ENCODE data around the gene NAV1. TPM values are rescaled to one million over a fixed set of nuclear protein-coding genes. Genes with fewer than 3 reads are reported as not detected.
"Not testable (repeated sequence)": the region's sequence is repeated elsewhere in the genome, so short reads cannot be mapped to it uniquely, and the experiment has no call there.

Gene NAV1
- total RNA-seq (1 to 10 TPM; 2.1 to 3.0 TPM), polyA plus RNA-seq (1 to 10 TPM in 1 of 3 donors, under 1 TPM in 2; 0.10 to 1.9 (median 0.41) TPM), total RNA-seq (1.7 to 7.9 (median 3.8) reads per million in 6 experiments)

GRCh38 chr1:201538612-201539551 lies at the start of gene NAV1:
TSS of gene NAV1 (plus strand) at chr1:201539127. CDS start at chr1:201622885, 83,758 bp downstream.
- POLR2A ChIA-PET = no interaction called here
- ATAC-seq (peak; percentile 38 to 53), DNase-seq (peak in 1 of 10 donors; percentile 3)
- peaks cover 0 to 15% (median 0%) of the 10 kb centered on the region in 9 donors for H3K9me3 Mint-ChIP-seq
- H3K27ac Mint-ChIP-seq = peak within 1 kb of the TSS in 1 of 10 donors; percentile 62
- H3K4me1 Mint-ChIP-seq = peaks cover 9 to 32% (median 24%) of the 10 kb centered on the region in 4 donors
- peaks cover 7 to 19% (median 10%) of the 10 kb centered on the region in 3 donors for H3K36me3 Mint-ChIP-seq
- peak within 1 kb of the TSS; percentile 66 to 87 (median 82) for H3K4me3 Mint-ChIP-seq
- peaks cover 43 to 73% (median 54%) of the 10 kb centered on the region in 5 donors for H3K27me3 Mint-ChIP-seq

DNA sequence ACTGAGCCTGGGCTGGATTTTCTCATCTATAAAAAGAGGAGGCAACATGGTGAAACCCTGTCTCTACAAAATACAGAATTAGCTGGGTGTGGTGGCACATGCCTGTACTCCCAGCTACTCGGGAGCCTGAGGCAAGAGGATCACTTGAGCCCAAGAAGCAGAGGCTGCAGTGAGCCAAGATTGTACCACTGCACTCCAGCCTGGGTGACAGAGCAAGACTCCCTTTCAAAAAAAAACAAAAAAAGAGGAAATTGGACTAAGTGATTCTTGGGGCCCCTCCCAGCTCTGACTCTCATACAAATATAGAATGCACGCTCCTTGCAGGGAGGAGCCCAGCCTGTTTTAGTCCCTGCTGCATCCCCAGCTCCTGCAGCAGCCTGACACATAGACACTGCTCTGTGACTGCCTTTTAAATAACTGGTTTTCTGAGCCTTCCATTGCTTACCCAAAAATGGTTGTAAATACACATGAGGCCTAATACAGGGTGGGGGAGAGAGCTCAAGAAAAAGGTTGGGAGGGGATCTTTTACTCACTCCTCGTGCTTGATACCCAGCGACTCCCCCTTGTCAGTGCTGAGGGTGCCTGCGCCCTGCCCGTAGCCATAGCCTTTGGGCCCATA lies 49.2 kb upstream of the NAV1 start:
- no peak overlapping the region for H3K27ac Mint-ChIP-seq
- H3K36me3 Mint-ChIP-seq = peaks cover 0 to 69% (median 17%) of the 10 kb centered on the region in 3 donors
- DNase-seq = no peak
- no peak for ATAC-seq
- POLR2A ChIA-PET = interaction anchor here (1.4 kb wide), 1 partner anchor 13 kb away, joined by 4 read pairs; no protein-coding TSS in a partner anchor
- H3K4me1 Mint-ChIP-seq = peaks cover 0 to 15% (median 5%) of the 10 kb centered on the region in 4 donors
- no peaks in the 10 kb centered on the region for H3K27me3 Mint-ChIP-seq
- no peaks in the 10 kb centered on the region for H3K9me3 Mint-ChIP-seq
- H3K4me3 Mint-ChIP-seq = no peak overlapping the region

DNA sequence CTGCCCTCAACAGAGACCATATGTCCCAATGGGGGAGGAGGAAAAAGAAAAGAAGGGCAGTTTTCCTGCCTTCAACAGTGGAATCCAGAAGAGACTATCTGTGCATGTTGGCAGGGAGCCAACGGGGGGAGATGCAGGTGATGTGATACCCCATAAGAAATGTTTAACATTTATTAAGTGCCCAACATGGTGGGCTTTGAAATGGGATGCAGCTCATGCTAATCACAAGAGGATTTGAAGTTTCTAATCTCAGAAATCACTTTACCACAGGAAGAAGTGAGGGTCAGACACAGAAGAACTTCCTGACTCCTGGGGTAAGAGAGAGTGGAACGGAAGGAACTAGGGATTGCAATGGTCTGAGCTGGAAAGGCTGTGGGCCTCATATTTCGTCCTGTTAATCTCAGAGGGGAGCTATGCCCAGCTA lies 48.2 kb upstream of the NAV1 start:
- POLR2A ChIA-PET = interaction anchor here (1.0 kb wide), 1 partner anchor 17 kb away, joined by 3 read pairs; the partner anchor contains the start of gene CSRP1
- Mint-ChIP-seq H3K4me3 (no peak overlapping the region), H3K4me1 (peaks cover 0 to 15% (median 5%) of the 10 kb centered on the region in 4 donors), H3K27ac (no peak overlapping the region), H3K27me3 (no peaks in the 10 kb centered on the region), H3K9me3 (no peaks in the 10 kb centered on the region), H3K36me3 (peaks cover 0 to 71% (median 24%) of the 10 kb centered on the region in 3 donors)
- no peak for ATAC-seq
- DNase-seq = no peak

GRCh38 chr1:201491896-201492511 lies 46.9 kb upstream of the NAV1 start:
- Mint-ChIP-seq H3K27me3 (no peaks in the 10 kb centered on the region), H3K4me1 (peaks cover 2 to 15% (median 5%) of the 10 kb centered on the region in 4 donors), H3K4me3 (no peak overlapping the region), H3K27ac (peak overlapping the region in 1 of 10 donors; percentile 1), H3K36me3 (peaks cover 0 to 70% (median 26%) of the 10 kb centered on the region in 3 donors), H3K9me3 (no peaks in the 10 kb centered on the region)
- POLR2A ChIA-PET = interaction anchor here (1.0 kb wide), 1 partner anchor 15 kb away, joined by 3 read pairs; the partner anchor contains the start of gene CSRP1
- no peak for DNase-seq
- no peak for ATAC-seq

GRCh38 chr1:201493026-201493656 lies 45.8 kb upstream of the NAV1 start:
- ATAC-seq, H3K4me3 Mint-ChIP-seq, DNase-seq, POLR2A ChIA-PET, H3K27me3 Mint-ChIP-seq, H3K9me3 Mint-ChIP-seq: not testable (repeated sequence)
- Mint-ChIP-seq H3K27ac (peak overlapping the region in 2 of 10 donors; percentile 13 to 64), H3K4me1 (peaks cover 2 to 16% (median 6%) of the 10 kb centered on the region in 4 donors), H3K36me3 (peaks cover 0 to 64% (median 26%) of the 10 kb centered on the region in 3 donors)

DNA sequence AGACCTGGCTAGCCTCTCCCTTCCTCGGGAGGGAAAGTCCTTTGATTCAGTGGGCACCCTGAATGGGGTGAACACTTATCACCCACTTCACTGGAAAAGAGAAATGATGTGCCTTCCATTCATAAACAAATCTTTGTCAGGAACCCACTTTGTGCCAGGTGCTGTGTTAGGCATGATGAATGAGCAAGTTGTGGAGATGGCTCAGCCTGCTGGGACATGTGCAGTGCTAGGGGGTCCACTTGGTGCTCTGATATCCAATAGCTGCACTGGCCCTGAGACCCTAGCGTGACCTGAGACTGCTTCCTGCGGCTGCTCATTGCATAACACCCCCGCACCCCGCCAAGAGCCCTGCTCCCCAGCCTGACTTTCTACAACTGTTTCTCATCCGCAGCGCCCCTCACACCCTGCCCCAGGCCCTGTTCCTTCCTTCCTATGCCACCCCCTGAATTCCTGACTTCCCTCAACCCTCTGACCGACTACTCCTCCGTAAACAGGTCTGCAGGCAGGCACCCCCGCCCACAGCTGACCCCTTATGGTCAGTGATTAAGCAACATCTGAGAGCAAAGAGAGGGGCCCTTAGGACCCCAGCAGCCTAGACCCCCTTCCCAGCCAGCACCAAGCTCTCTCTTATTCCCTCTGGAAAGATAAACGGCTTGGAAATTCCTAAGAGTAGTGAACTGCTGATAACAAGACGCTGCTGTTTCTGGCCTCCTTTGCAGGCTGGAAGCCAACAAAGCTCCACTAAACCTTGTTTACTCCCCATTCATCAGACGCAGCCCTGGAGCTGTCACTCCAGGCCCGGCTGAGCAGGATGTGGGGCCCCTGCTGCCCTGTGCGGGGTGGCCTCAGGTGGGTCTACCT lies 44.9 kb upstream of the NAV1 start:
- Mint-ChIP-seq H3K36me3 (peaks cover 0 to 59% (median 26%) of the 10 kb centered on the region in 3 donors), H3K4me1 (peaks cover 6 to 21% (median 6%) of the 10 kb centered on the region in 4 donors), H3K4me3 (no peak overlapping the region), H3K9me3 (no peaks in the 10 kb centered on the region), H3K27ac (peak overlapping the region in 3 of 10 donors; percentile 29 to 70 (median 67)), H3K27me3 (no peaks in the 10 kb centered on the region)
- ATAC-seq = no peak
- DNase-seq = no peak
- POLR2A ChIA-PET = no interaction called here

- DNase-seq (no peak), ATAC-seq (no peak)
- Mint-ChIP-seq H3K4me3 (no peak overlapping the region), H3K9me3 (no peaks in the 10 kb centered on the region), H3K4me1 (peaks cover 0 to 21% (median 6%) of the 10 kb centered on the region in 4 donors), H3K27me3 (no peaks in the 10 kb centered on the region), H3K27ac (no peak overlapping the region), H3K36me3 (peaks cover 0 to 46% (median 26%) of the 10 kb centered on the region in 3 donors)
- POLR2A ChIA-PET = no interaction called here
These were observed 43.2 kb upstream of the NAV1 start for GRCh38 chr1:201495551-201496295.

GRCh38 chr1:201496296-201496690 lies 42.6 kb upstream of the NAV1 start:
- POLR2A ChIA-PET = interaction anchor here (0.8 kb wide), 1 partner anchor 11 kb away, joined by 3 read pairs; no protein-coding TSS in a partner anchor
- H3K27ac Mint-ChIP-seq = peak overlapping the region in 1 of 10 donors; percentile 39
- H3K4me1 Mint-ChIP-seq = peaks cover 0 to 21% (median 8%) of the 10 kb centered on the region in 4 donors
- DNase-seq (no peak), ATAC-seq (no peak)
- H3K27me3 Mint-ChIP-seq = no peaks in the 10 kb centered on the region
- no peaks in the 10 kb centered on the region for H3K9me3 Mint-ChIP-seq
- H3K4me3 Mint-ChIP-seq = no peak overlapping the region
- peaks cover 0 to 46% (median 26%) of the 10 kb centered on the region in 3 donors for H3K36me3 Mint-ChIP-seq

GRCh38 chr1:201497935-201498509 lies 40.9 kb upstream of the NAV1 start:
- Mint-ChIP-seq H3K27me3 (no peaks in the 10 kb centered on the region), H3K4me1 (peaks cover 2 to 23% (median 11%) of the 10 kb centered on the region in 4 donors), H3K36me3 (peaks cover 0 to 36% (median 26%) of the 10 kb centered on the region in 3 donors), H3K9me3 (no peaks in the 10 kb centered on the region), H3K4me3 (no peak overlapping the region), H3K27ac (peak overlapping the region in 1 of 10 donors; percentile 52)
- DNase-seq (no peak), ATAC-seq (no peak)
- POLR2A ChIA-PET = no interaction called here

DNA sequence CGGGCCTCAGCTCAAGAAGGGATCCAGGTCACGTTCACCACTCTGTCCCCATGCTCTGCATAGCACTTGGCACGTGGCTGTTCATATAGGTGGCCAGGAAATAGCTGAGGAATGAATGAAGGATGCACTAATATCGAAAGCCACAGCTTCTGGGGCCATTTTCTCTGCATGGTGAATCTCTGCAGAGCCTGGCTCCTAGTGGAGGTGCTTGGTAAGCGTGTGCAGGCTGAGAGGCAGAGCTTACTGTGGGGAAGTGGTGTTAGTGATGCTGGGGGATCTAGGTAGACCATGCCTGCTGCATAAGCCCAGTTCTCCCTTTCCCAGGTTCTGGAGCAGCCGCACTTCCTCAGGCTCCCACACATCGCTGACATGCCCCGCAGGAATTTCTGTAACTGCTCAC lies 40.3 kb upstream of the NAV1 start:
- Mint-ChIP-seq H3K4me3 (no peak overlapping the region), H3K4me1 (peaks cover 4 to 26% (median 14%) of the 10 kb centered on the region in 4 donors)
- POLR2A ChIA-PET = no interaction called here

More for the DNA sequence above, 40.3 kb upstream of the NAV1 start:
- no peaks in the 10 kb centered on the region for H3K9me3 Mint-ChIP-seq
- no peaks in the 10 kb centered on the region for H3K27me3 Mint-ChIP-seq
- peaks cover 0 to 31% (median 20%) of the 10 kb centered on the region in 3 donors for H3K36me3 Mint-ChIP-seq
- ATAC-seq (no peak), DNase-seq (no peak)
- no peak overlapping the region for H3K27ac Mint-ChIP-seq
